Measurements from ENCODE around the gene CDR2.

The CDR2 gene

DNA sequence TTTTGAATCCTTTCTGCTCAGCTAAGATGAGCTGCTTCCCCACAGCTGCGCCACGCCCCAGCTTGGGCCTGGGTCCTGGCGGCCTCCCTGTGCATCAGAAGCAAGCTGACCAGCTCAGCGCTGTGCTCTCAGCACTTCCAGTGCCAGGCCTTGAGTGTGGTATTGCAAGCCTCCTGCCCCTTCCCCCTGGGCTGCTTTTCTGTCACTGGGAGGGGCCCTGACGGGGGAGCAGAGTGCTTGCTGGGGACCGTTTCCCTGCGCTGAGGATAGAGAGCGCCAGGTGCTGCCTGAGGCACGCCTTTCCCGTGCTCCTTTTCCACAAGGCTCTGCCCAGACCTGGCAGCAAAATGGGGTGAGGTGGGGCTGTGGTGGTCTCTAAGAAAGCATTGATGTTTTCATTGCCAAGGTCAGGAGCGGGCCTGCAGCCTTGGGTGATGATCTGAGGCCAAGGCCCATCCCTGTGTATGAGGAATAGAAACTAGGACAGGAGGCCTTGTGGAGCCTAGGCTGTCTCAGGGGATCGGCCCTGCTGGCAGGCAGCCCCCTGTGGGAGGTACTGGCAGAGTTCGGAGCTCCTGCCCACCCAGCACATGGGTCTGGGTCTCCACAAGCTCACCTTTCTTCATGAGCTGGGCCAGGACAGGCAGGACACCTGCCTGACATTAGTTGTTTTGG lies 47.5 kb downstream of the CDR2 start:
- H3K4me3 ChIP-seq (ENCODE audit: low read depth, low read length): no peak overlapping the region
- DNase-seq (ENCODE audit: low read depth): no peak
- TF ChIP-seq, protein P1, sequence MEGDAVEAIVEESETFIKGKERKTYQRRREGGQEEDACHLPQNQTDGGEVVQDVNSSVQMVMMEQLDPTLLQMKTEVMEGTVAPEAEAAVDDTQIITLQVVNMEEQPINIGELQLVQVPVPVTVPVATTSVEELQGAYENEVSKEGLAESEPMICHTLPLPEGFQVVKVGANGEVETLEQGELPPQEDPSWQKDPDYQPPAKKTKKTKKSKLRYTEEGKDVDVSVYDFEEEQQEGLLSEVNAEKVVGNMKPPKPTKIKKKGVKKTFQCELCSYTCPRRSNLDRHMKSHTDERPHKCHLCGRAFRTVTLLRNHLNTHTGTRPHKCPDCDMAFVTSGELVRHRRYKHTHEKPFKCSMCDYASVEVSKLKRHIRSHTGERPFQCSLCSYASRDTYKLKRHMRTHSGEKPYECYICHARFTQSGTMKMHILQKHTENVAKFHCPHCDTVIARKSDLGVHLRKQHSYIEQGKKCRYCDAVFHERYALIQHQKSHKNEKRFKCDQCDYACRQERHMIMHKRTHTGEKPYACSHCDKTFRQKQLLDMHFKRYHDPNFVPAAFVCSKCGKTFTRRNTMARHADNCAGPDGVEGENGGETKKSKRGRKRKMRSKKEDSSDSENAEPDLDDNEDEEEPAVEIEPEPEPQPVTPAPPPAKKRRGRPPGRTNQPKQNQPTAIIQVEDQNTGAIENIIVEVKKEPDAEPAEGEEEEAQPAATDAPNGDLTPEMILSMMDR (IDR thresholded peaks at IDR 0.05; ENCODE audit: insufficient read depth, low read depth, low read length, missing control alignments): no peak

DNA sequence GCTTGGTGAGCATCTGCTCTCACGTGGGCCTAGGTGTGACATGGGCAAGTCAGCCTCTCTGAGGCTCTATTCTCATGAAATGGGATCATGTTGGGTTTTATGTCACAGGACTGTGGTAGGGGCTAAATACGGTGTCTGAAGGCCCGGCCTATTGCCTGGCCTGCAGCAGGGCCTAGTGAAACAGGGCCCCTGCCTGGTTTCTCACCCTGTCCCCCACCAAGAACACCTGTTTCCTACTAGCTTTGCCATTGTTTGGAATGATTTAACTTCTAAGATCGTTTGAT lies 48.1 kb downstream of the CDR2 start:
- TF ChIP-seq, protein P1 (IDR thresholded peaks at IDR 0.05; ENCODE audit: insufficient read depth, low read depth, low read length, missing control alignments): no peak
- DNase-seq (ENCODE audit: low read depth): no peak
- H3K4me3 ChIP-seq (ENCODE audit: low read depth, low read length): no peak overlapping the region

DNA sequence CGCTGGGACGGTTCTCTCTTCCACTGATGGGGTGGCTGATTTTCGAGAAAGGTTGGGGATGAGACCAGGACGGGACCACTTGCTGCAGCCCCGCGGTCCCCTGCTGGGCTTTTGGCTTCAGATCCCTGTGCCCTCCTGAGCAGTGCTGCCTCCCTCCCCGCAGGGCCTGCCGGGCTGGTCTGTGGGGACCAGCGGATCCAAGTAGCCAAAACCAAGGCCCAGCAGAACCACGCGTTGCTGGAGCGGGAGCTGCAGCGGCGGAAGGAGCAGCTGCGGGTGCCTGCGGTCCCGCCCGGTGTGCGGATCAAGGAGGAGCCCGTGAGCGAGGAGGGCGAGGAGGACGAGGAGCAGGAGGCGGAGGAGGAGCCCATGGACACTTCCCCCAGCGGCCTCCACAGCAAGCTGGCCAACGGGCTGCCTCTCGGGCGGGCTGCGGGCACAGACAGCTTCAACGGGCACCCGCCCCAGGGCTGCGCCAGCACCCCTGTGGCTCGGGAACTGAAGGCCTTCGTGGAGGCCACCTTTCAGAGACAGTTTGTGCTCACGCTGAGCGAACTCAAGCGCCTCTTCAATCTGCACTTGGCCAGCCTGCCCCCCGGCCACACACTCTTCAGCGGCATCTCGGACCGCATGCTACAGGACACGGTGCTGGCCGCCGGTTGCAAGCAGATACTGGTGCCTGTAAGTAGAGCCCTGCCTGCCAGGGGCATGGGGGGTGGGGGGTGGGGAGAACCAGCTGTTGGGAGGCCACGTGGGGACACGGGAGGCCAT lies 48.6 kb downstream of the CDR2 start:
- TF ChIP-seq, protein P1 (IDR thresholded peaks at IDR 0.05; ENCODE audit: insufficient read depth, low read depth, low read length, missing control alignments): no peak
- no peak for DNase-seq (ENCODE audit: low read depth)
- H3K4me3 ChIP-seq (ENCODE audit: low read depth, low read length): no peak overlapping the region

DNA sequence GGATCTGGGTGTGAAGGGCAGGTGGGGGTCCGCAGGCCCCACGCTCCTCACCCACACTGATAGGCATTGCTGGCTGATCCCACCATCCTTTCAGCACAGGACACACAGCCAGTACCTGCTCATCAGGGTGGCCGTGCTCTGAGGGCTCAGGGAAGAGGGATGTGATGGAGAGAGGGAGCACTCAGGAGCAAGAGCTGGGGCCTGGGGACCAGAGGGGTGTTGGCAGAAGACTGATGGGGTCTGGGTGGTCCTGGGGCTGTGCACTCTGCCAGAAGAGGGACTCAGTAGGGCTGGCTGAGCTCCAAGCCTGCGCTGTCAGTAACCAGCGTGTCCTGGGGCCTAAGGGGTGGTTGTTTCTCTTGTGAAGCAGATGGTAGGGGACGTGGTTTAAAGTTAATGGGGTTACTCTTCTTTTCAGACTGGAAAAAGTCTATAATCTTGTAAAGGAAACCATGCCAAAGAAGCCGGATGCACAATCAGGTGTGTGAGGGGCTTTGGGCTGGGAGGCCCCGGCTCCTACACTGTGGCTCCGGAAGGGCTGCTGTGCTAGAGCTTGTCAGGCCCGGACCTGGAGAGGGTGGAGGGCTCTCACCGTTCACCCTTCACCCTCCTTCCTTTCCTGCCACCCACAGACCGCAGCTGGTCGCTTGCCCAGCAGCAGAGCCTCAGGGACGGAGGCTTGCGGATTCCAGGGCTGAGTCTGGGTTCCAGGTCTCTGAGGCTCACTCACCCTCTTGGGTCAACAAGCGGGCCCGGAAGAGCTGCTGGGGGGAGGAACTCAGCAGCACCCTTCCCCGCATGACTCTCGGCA lies 49.4 kb downstream of the CDR2 start:
- H3K4me3 ChIP-seq (ENCODE audit: low read depth, low read length): no peak overlapping the region
- no peak for DNase-seq (ENCODE audit: low read depth)
- TF ChIP-seq, protein P1 (IDR thresholded peaks at IDR 0.05; ENCODE audit: insufficient read depth, low read depth, low read length, missing control alignments): no peak

DNA sequence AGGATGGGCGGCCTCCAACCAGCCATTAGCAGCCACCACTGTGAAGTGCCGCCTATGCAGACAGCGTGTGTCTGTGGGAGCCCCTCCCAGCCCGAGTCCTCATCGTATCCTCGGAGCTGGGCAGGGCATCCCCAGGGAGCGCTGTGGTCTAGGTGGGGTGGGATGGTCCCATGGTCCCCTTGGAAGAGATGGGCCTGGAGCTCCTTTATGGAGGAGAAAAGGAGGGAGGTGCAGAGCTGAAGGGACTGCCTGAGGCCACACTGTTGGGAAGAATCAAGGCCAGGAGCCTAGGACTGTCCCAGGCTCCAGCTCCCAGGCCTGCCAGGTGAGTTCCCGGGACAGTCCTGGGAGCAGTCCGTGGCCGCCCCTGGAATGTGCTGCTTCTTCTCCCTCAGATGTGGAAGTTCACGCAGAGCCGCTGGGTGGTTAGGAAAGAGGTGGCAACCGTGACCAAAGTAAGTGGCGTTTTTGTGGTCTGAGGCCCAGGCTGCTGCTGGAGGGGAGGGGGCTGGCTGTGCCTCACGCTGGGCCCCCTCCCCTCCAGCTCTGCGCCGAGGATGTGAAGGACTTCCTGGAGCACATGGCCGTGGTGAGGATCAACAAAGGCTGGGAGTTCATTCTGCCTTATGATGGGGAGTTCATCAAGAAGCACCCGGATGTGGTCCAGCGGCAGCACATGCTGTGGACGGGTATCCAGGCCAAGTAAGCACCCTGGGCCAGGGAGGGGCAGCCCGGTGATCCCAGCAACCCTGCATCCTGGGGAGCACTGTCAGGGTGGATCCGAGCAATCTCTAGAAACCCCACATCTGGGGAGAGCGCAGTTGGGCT lies 50.2 kb downstream of the CDR2 start:
- TF ChIP-seq, protein P1 (IDR thresholded peaks at IDR 0.05; ENCODE audit: insufficient read depth, low read depth, low read length, missing control alignments): no peak
- no peak overlapping the region for H3K4me3 ChIP-seq (ENCODE audit: low read depth, low read length)
- DNase-seq (ENCODE audit: low read depth): no peak

DNA sequence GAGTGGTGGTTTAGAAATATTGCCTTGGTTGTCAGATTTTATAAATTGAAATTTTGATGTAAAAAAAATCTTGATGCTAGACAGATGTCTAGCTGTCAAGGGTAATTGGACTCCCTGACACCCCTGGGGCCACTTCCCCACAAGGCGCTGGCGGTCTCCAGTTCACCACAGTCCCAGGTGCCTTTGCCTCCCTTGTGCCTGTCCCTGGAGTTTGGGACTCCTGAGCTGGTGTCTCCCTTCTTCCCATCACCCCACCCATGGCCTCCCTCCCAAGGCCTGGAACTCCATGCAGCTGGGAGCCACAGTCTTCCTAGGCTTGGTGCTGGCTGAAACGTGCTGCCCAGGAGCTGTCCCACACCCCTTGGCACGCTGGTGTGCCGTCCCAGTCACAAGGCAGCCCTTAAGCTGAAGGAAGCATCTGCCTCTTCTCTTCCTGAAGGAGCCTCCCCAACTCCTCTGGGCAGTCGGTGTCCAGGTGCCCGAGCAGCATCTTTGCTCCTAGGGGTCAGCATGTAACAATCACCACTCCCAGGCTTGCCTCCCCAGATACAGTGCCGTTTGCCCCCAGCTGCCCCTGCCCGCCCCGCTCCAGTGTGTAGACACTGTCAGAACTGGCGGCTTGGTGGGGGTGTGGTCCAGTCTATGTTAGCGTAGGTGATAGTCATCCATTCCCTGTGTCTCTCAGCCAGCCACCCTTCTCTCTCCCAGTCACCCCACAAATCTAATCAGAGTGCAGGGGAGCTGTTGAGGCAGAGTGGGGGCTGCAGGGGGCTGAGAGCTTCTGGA lies 51.1 kb downstream of the CDR2 start:
- H3K4me3 ChIP-seq (ENCODE audit: low read depth, low read length): no peak overlapping the region
- no peak for DNase-seq (ENCODE audit: low read depth)
- TF ChIP-seq, protein P1 (IDR thresholded peaks at IDR 0.05; ENCODE audit: insufficient read depth, low read depth, low read length, missing control alignments): no peak
